HEK293 (cell line): ENCODE measurements around the gene EFNA2.

ENCODE experiments used
- CTCF ChIA-PET: fragments of 350-600 bp; formaldehyde crosslinking; extraction: SDS; loops from one replicate; lab custom pipeline; 2021; ENCODE audit warnings: antibody characterized with exemption; lab: Yijun Ruan, JAX
- POLR2A ChIA-PET: fragments of 300-600 bp; formaldehyde crosslinking; extraction: SDS; loops from one replicate; lab custom pipeline; 2020; ENCODE audit warnings: antibody characterized with exemption, inconsistent platforms; lab: Yijun Ruan, JAX
- H3K27ac ChIP-seq: fragments of 200-500 bp; sonication (Bioruptor generic); 2 replicates; pipeline ENCODE4 v1.5.1; 2014; ENCODE audit warnings: low read depth, low read length, control low read depth, inconsistent platforms; ENCODE audit errors: extremely low read depth
- H3K36me3 ChIP-seq, 2 experiments: fragments of 200-500 bp in 1 of 2; sonication (Bioruptor generic) in 1 of 2; 1 replicate in 1 of 2; 2 replicates in 1 of 2; pipeline ENCODE4 v1.5.1; 2014 to 2017; ENCODE audit warnings: inconsistent platforms in 2 of 2, low read length in 2 of 2; ENCODE audit not compliant: control insufficient read depth in 2 of 2, insufficient read depth in 1 of 2
- H3K4me1 ChIP-seq: fragments of 200-500 bp; sonication (Bioruptor generic); 2 replicates; pipeline ENCODE4 v1.5.1; 2014; ENCODE audit warnings: mild to moderate bottlenecking, low read length, inconsistent platforms; ENCODE audit not compliant: control insufficient read depth, insufficient read depth
- H3K4me3 ChIP-seq: 2 replicates; pipeline ENCODE4 v1.5.1; 2011; ENCODE audit warnings: low read depth, mild to moderate bottlenecking, control low read depth, low read length, moderate library complexity
- H3K9me3 ChIP-seq: fragments of 200-500 bp; sonication (Bioruptor generic); 2 replicates; pipeline ENCODE4 v1.5.1; 2014; ENCODE audit warnings: low read depth, low read length, inconsistent platforms; ENCODE audit not compliant: control insufficient read depth, insufficient read depth
- AEBP2 ChIP-seq: fragments of 450-650 bp; formaldehyde crosslinking; IDR thresholded peaks from 2 replicates; pipeline ENCODE4 v1.5.1; 2016; ENCODE audit warnings: missing biosample characterization, missing genetic modification characterization, borderline replicate concordance
- BCL11A ChIP-seq: fragments of 450-650 bp; formaldehyde crosslinking; IDR thresholded peaks from 2 replicates; pipeline ENCODE4 v1.5.1; 2016; ENCODE audit warnings: low read depth, missing biosample characterization, missing genetic modification characterization
- BCL11B ChIP-seq: fragments of 450-650 bp; formaldehyde crosslinking; IDR thresholded peaks from 2 replicates; pipeline ENCODE4 v1.5.1; 2016; ENCODE audit warnings: low read depth, missing biosample characterization, missing genetic modification characterization
- GLIS1 ChIP-seq: fragments of 450-650 bp; formaldehyde crosslinking; IDR thresholded peaks from 2 replicates; pipeline ENCODE4 v1.5.1; 2016; ENCODE audit warnings: missing biosample characterization, missing genetic modification characterization
- HOXC10 ChIP-seq: sonication (generic); formaldehyde crosslinking; IDR thresholded peaks from 2 replicates; pipeline ENCODE4 v1.8.1; 2023; ENCODE audit warnings: mild to moderate bottlenecking, missing genetic modification reagents
- IKZF3 ChIP-seq: fragments of 450-650 bp; IDR thresholded peaks from 2 replicates; pipeline ENCODE4 v1.5.0; 2018; ENCODE audit warnings: missing biosample characterization, mild to moderate bottlenecking, missing genetic modification characterization, moderate library complexity
- KLF10 ChIP-seq: fragments of 450-650 bp; IDR thresholded peaks from 2 replicates; pipeline ENCODE4 v1.5.1; 2018; ENCODE audit warnings: missing biosample characterization, mild to moderate bottlenecking, missing genetic modification characterization
- PATZ1 ChIP-seq: fragments of 450-650 bp; formaldehyde crosslinking; IDR thresholded peaks from 2 replicates; pipeline ENCODE4 v1.5.1; 2016; ENCODE audit warnings: missing biosample characterization, missing genetic modification characterization
- SCRT2 ChIP-seq: fragments of 450-650 bp; formaldehyde crosslinking; IDR thresholded peaks from 2 replicates; pipeline ENCODE4 v1.5.1; 2016; ENCODE audit warnings: missing biosample characterization, missing genetic modification characterization
- SP2 ChIP-seq: fragments of 450-650 bp; formaldehyde crosslinking; IDR thresholded peaks from 2 replicates; pipeline ENCODE4 v1.5.1; 2016; ENCODE audit warnings: missing biosample characterization, missing genetic modification characterization
- SP7 ChIP-seq: fragments of 450-650 bp; formaldehyde crosslinking; IDR thresholded peaks from 2 replicates; pipeline ENCODE4 v1.5.1; 2016; ENCODE audit warnings: missing biosample characterization, missing genetic modification characterization
- TRIM28 ChIP-seq: IDR thresholded peaks from 2 replicates; pipeline ENCODE4 v1.6.1; 2011; ENCODE audit warnings: low read length, control low read depth, borderline replicate concordance
- ZBTB1 ChIP-seq: fragments of 450-650 bp; formaldehyde crosslinking; IDR thresholded peaks from 2 replicates; pipeline ENCODE4 v1.5.1; 2016; ENCODE audit warnings: missing biosample characterization, missing genetic modification characterization
- ZBTB10 ChIP-seq: fragments of 450-650 bp; formaldehyde crosslinking; IDR thresholded peaks from 2 replicates; pipeline ENCODE4 v1.5.1; 2016; ENCODE audit warnings: missing biosample characterization, missing genetic modification characterization
- ZBTB7A ChIP-seq: fragments of 450-650 bp; formaldehyde crosslinking; IDR thresholded peaks from 2 replicates; pipeline ENCODE4 v1.5.1; 2016; ENCODE audit warnings: low read depth, missing biosample characterization, missing genetic modification characterization
- ZBTB8A ChIP-seq: fragments of 450-650 bp; formaldehyde crosslinking; IDR thresholded peaks from 2 replicates; pipeline ENCODE4 v1.5.1; 2016; ENCODE audit warnings: missing biosample characterization, missing genetic modification characterization
- ZEB2 ChIP-seq: fragments of 450-650 bp; formaldehyde crosslinking; IDR thresholded peaks from 2 replicates; pipeline ENCODE4 v1.5.1; 2016; ENCODE audit warnings: missing biosample characterization, missing genetic modification characterization
- ZFHX2 ChIP-seq: fragments of 450-650 bp; formaldehyde crosslinking; conservative IDR thresholded peaks from 2 replicates; pipeline ENCODE4 v1.5.1; 2016; ENCODE audit warnings: missing biosample characterization, missing genetic modification characterization
- ZNF155 ChIP-seq: fragments of 450-650 bp; formaldehyde crosslinking; IDR thresholded peaks from 2 replicates; pipeline ENCODE4 v1.5.1; 2016; ENCODE audit warnings: missing biosample characterization, missing genetic modification characterization
- ZNF311 ChIP-seq: fragments of 450-650 bp; formaldehyde crosslinking; IDR thresholded peaks from 2 replicates; pipeline ENCODE4 v1.5.1; 2017; ENCODE audit warnings: missing biosample characterization, missing genetic modification characterization, borderline replicate concordance
- ZNF324 ChIP-seq: fragments of 450-650 bp; formaldehyde crosslinking; IDR thresholded peaks from 2 replicates; pipeline ENCODE4 v1.5.1; 2016; ENCODE audit warnings: missing biosample characterization, missing genetic modification characterization
- ZNF341 ChIP-seq: fragments of 450-650 bp; formaldehyde crosslinking; IDR thresholded peaks from 2 replicates; pipeline ENCODE4; 2016; ENCODE audit warnings: low read depth, missing biosample characterization, missing genetic modification characterization
- ZNF354C ChIP-seq: fragments of 450-650 bp; formaldehyde crosslinking; IDR thresholded peaks from 2 replicates; pipeline ENCODE4 v1.5.1; 2016; ENCODE audit warnings: missing biosample characterization, missing genetic modification characterization, low read depth, borderline replicate concordance
- ZNF394 ChIP-seq: fragments of 450-650 bp; formaldehyde crosslinking; IDR thresholded peaks from 2 replicates; pipeline ENCODE4 v1.5.1; 2016; ENCODE audit warnings: missing biosample characterization, missing genetic modification characterization, mild to moderate bottlenecking, moderate library complexity, borderline replicate concordance
- ZNF48 ChIP-seq: fragments of 450-650 bp; formaldehyde crosslinking; IDR thresholded peaks from 2 replicates; pipeline ENCODE4 v1.5.1; 2016; ENCODE audit warnings: missing biosample characterization, missing genetic modification characterization
- ZNF555 ChIP-seq: fragments of 450-650 bp; formaldehyde crosslinking; conservative IDR thresholded peaks from 2 replicates; pipeline ENCODE4 v1.5.1; 2017; ENCODE audit warnings: missing biosample characterization, mild to moderate bottlenecking, missing genetic modification characterization, inconsistent platforms
- ZNF600 ChIP-seq: fragments of 450-650 bp; formaldehyde crosslinking; IDR thresholded peaks from 2 replicates; pipeline ENCODE4 v1.5.1; 2016; ENCODE audit warnings: missing biosample characterization, missing genetic modification characterization
- ZNF692 ChIP-seq: fragments of 450-650 bp; formaldehyde crosslinking; IDR thresholded peaks from 2 replicates; pipeline ENCODE4 v1.5.1; 2016; ENCODE audit warnings: missing biosample characterization, missing genetic modification characterization

EFNA2 gene

GRCh38 chr19:1261798-1262622 lies 23.7 kb upstream of the EFNA2 start:
- peaks cover 27% of the 10 kb centered on the region for H3K4me1 ChIP-seq
- ChIA-PET POLR2A (interaction anchor here (0.5 to 10.8 kb wide), 6 partner anchors 4 to 1030 kb away, joined by 3 to 407 read pairs (median 10); partner anchors contain the start of gene CIRBP), CTCF (interaction anchor here (1.0 to 11.3 kb wide), 2 partner anchors 9 to 17 kb away, joined by 3 to 299 read pairs; no protein-coding TSS in a partner anchor)
- peaks cover 7 to 11% of the 10 kb centered on the region in 2 experiments for H3K36me3 ChIP-seq
- peak overlapping the region; percentile 55 for H3K4me3 ChIP-seq
- H3K27ac ChIP-seq: peak overlapping the region; percentile 68; the same call in 1 of the 2 replicates
- H3K9me3 ChIP-seq: no peaks in the 10 kb centered on the region
- TF ChIP-seq ZNF48 (tag by site-specific recombination) (no peak), ZNF555 (no peak), BCL11A (tag by site-specific recombination) (peak; percentile 95), BCL11B (tag by site-specific recombination) (peak; percentile 97), AEBP2 (no peak), SP2 (tag by site-specific recombination) (peak; percentile 10; the same call in 1 of the 2 replicates), SCRT2 (tag by site-specific recombination) (no peak), ZBTB8A (tag by site-specific recombination) (peak; percentile 35; the same call in 1 of the 2 replicates), ZNF341 (tag by site-specific recombination) (peak; percentile 87), GLIS1 (tag by site-specific recombination) (peak; percentile 12; the same call in 1 of the 2 replicates), ZNF600 (peak; percentile 59), IKZF3 (0 out of 2 replicates have a peak, but pooled peaks have one; percentile 57), ZNF354C (no peak), ZNF311 (no peak)

GRCh38 chr19:1262623-1263123 lies 23.0 kb upstream of the EFNA2 start:
- ChIA-PET POLR2A (interaction anchor here (0.6 to 7.7 kb wide), 4 partner anchors 6 to 1799 kb away, joined by 4 to 407 read pairs (median 22); no protein-coding TSS in a partner anchor), CTCF (interaction anchor here (11.3 kb wide), 1 partner anchor 18 kb away, joined by 299 read pairs; no protein-coding TSS in a partner anchor)
- peak overlapping the region; percentile 6; the same call in 1 of the 2 replicates for H3K4me3 ChIP-seq
- H3K9me3 ChIP-seq: no peaks in the 10 kb centered on the region
- H3K27ac ChIP-seq: no peak overlapping the region
- H3K4me1 ChIP-seq: peaks cover 27% of the 10 kb centered on the region
- peaks cover 2 to 5% of the 10 kb centered on the region in 2 experiments for H3K36me3 ChIP-seq
- TF ChIP-seq ZNF692 (tag by site-specific recombination): no peak
- peak; percentile 99 for TF ChIP-seq ZFHX2 (tag by site-specific recombination)
- TF ChIP-seq ZNF324 (tag by site-specific recombination): no peak
- no peak for TF ChIP-seq HOXC10 (CRISPR knock-in tag)
- TF ChIP-seq ZBTB7A (tag by site-specific recombination): no peak
- TF ChIP-seq ZBTB1 (tag by site-specific recombination): no peak
- no peak for TF ChIP-seq ZNF394 (tag by site-specific recombination)
- no peak for TF ChIP-seq KLF10 (tag by site-specific recombination)
- TF ChIP-seq PATZ1 (tag by site-specific recombination): peak; percentile 29; the same call in 1 of the 2 replicates
- TF ChIP-seq TRIM28: no peak
- 0 out of 2 replicates have a peak, but pooled peaks have one; percentile 57 for TF ChIP-seq ZBTB10 (tag by site-specific recombination)
- TF ChIP-seq ZEB2: no peak
- TF ChIP-seq SP7: peak; percentile 62
- TF ChIP-seq ZNF155 (tag by site-specific recombination): no peak
